Panc1 (cell line): ENCODE results near the gene FFAR2. TPM values are rescaled to one million over a fixed set of nuclear protein-coding genes. Genes with fewer than 3 reads are reported as not detected.

Experiments used
- ATAC-seq: fragments of 200-7000 bp; cut with Tn5 transposase; 2 replicates; pipeline ENCODE4 v1.9.1; 2020; ENCODE audit warnings: mild to moderate bottlenecking, moderate library complexity
- BruUV-seq: library from RNA; stranded (reverse); fragments of 400-500 nt; replicated peaks from 2 replicates; lab custom pipeline; 2021; lab: Mats Ljungman, UMichigan
- CTCF ChIA-PET: fragments of 300-600 bp; sonication (Branson Sonifier 250); formaldehyde crosslinking; loops from one replicate; lab custom pipeline; 2022; ENCODE audit warnings: antibody characterized with exemption; lab: Charles Lee
- POLR2A ChIA-PET: fragments of 300-600 bp; sonication (Branson Sonifier 250); formaldehyde crosslinking; loops from one replicate; lab custom pipeline; 2022; ENCODE audit warnings: antibody characterized with exemption; lab: Charles Lee
- DNase-seq: peaks from one replicate; pipeline ENCODE4 v3.0.0-alpha.2; 2010; ENCODE audit warnings: low read depth, low spot score
- H3K27ac ChIP-seq: 2 replicates; pipeline ENCODE4 v1.5.1; 2011; ENCODE audit warnings: mild to moderate bottlenecking, low read length, inconsistent platforms
- H3K27me3 ChIP-seq: fragments of 200-500 bp; sonication (Bioruptor generic); 2 replicates; pipeline ENCODE4 v1.6.0; 2014; ENCODE audit warnings: low read length, inconsistent platforms; ENCODE audit not compliant: control insufficient read depth, insufficient read depth
- H3K36me3 ChIP-seq: fragments of 200-500 bp; sonication (Bioruptor generic); 2 replicates; pipeline ENCODE4 v1.5.1; 2014; ENCODE audit warnings: inconsistent platforms, mild to moderate bottlenecking, low read length, moderate library complexity; ENCODE audit not compliant: control insufficient read depth, insufficient read depth
- H3K4me1 ChIP-seq: 2 replicates; pipeline ENCODE4 v1.5.1; 2011; ENCODE audit warnings: inconsistent platforms, mild to moderate bottlenecking, low read length, moderate library complexity; ENCODE audit not compliant: control insufficient read depth, insufficient read depth
- H3K4me3 ChIP-seq, 2 experiments: 2 replicates each; pipeline ENCODE4 v1.5.1; 2011 to 2012; ENCODE audit warnings: low read depth in 2 of 2, low read length in 2 of 2, mild to moderate bottlenecking in 2 of 2, inconsistent platforms in 1 of 2, moderate library complexity in 1 of 2
- H3K9me3 ChIP-seq: fragments of 200-500 bp; sonication (Bioruptor generic); 2 replicates; pipeline ENCODE4 v1.5.1; 2014; ENCODE audit warnings: low read depth, mild to moderate bottlenecking, inconsistent platforms, low read length, moderate library complexity; ENCODE audit not compliant: control insufficient read depth, insufficient read depth
- CTCF ChIP-seq: fragments of 450-650 bp; IDR thresholded peaks from 2 replicates; pipeline ENCODE4 v1.5.1; 2017; ENCODE audit warnings: mild to moderate bottlenecking
- POLR2AphosphoS5 ChIP-seq: IDR thresholded peaks from 2 replicates; pipeline ENCODE4 v1.6.1; 2012; ENCODE audit warnings: mild to moderate bottlenecking, low read depth, low read length, moderate library complexity
- REST ChIP-seq, 2 experiments: IDR thresholded peaks; 2 replicates each; pipeline ENCODE4 v1.6.1; 2011 to 2012; ENCODE audit warnings: low read depth in 2 of 2, control low read depth in 1 of 2, low read length in 1 of 2, mild to moderate bottlenecking in 1 of 2, moderate library complexity in 1 of 2; ENCODE audit not compliant: insufficient read depth in 1 of 2
- SIN3A ChIP-seq: IDR thresholded peaks from 2 replicates; pipeline ENCODE4 v1.6.1; 2012; ENCODE audit warnings: low read depth, mild to moderate bottlenecking, low read length, moderate library complexity, borderline replicate concordance; ENCODE audit not compliant: insufficient read depth
- TCF7L2 ChIP-seq: IDR thresholded peaks from 2 replicates; pipeline ENCODE4 v1.6.1; 2011; ENCODE audit warnings: mild to moderate bottlenecking, low read depth, low read length, inconsistent platforms
- in situ Hi-C: cut with HindIII; loops from 2 replicates; pipeline ENCODE4 v1.10.0; 2016; ENCODE audit warnings: low sequenced_read_pairs, low pct_unique_long_range_greater_than_20kb
- intact Hi-C: fragments of 100-400 bp; cut with micrococcal nuclease; formaldehyde crosslinking; loops from one replicate; pipeline ENCODE4 v1.10.0; 2022; ENCODE audit not compliant: unreplicated experiment
- total RNA-seq: library from RNA; stranded (reverse); gene quantifications from one replicate; pipeline ENCODE4 v1.2.1, GENCODE V29; 2021; ENCODE audit not compliant: unreplicated experiment

Gene FFAR2
- total RNA-seq, 1 experiment from 2014 or later: not detected

GRCh38 chr19:35454663-35455062, 6.6 kb downstream of the FFAR2 start:
- Histone ChIP-seq H3K36me3 (no peaks in the 10 kb centered on the region), H3K4me3 (no peak overlapping the region), H3K27me3 (peaks cover 12% of the 10 kb centered on the region), H3K9me3 (no peaks in the 10 kb centered on the region), H3K4me1 (no peaks in the 10 kb centered on the region), H3K27ac (no peak overlapping the region)
- ChIA-PET CTCF (interaction anchor here (0.6 kb wide), 1 partner anchor 22 kb away, joined by 5 read pairs; no protein-coding TSS in a partner anchor), POLR2A (no interaction called here)
- no peak for TF ChIP-seq SIN3A
- TF ChIP-seq REST (IDR thresholded peaks at IDR 0.05; ENCODE audit: insufficient read depth in 1 of 2, low read depth in 2 of 2, low read length in 1 of 2): no peak
- in situ Hi-C loops: no loop called here
- ATAC-seq: no peak
- intact Hi-C loops: no loop called here
- BruUV-seq: no TSS peak
- no peak for DNase-seq

- ChIA-PET POLR2A (interaction anchor here (0.6 to 0.7 kb wide), 2 partner anchors 51 to 330 kb away, joined by 3 read pairs; no protein-coding TSS in a partner anchor), CTCF (interaction anchor here (0.7 kb wide), 1 partner anchor 27 kb away, joined by 7 read pairs; no protein-coding TSS in a partner anchor)
- Histone ChIP-seq H3K27ac (no peak overlapping the region), H3K4me1 (no peaks in the 10 kb centered on the region), H3K9me3 (no peaks in the 10 kb centered on the region), H3K27me3 (peaks cover 4% of the 10 kb centered on the region), H3K36me3 (no peaks in the 10 kb centered on the region), H3K4me3 (no peak overlapping the region)
- DNase-seq (no peak), ATAC-seq (no peak)
- in situ Hi-C loops (no loop called here), intact Hi-C loops (no loop called here)
- TF ChIP-seq CTCF (no peak), REST (IDR thresholded peaks at IDR 0.05; ENCODE audit: insufficient read depth in 1 of 2, low read depth in 2 of 2, low read length in 1 of 2) (no peak), SIN3A (no peak), TCF7L2 (no peak), POLR2AphosphoS5 (no peak)
- no TSS peak for BruUV-seq
Observed at GRCh38 chr19:35455616-35456201, 7.7 kb downstream of the FFAR2 start.
